Activated T-helper 2 cell treated with anti-CD3 and anti-CD28 coated beads, Interferon-gamma antibody, Interleukin-2, Interleukin-4, amounts not matched to agents 10 μg/mL and 5 μg/mL and 100 μg/mL, durations not matched to agents 14 hours and 24 hours and 36 hours (primary cell): Measurements from ENCODE around the gene HES7. TPM values are rescaled to one million over a fixed set of nuclear protein-coding genes. Genes with fewer than 3 reads are reported as not detected.
A peak's percentile ranks its signal among the peaks of the same experiment; 100 is the strongest.

Experiments
- DNase-seq: peaks from one replicate; pipeline ENCODE4 v3.0.0; 2021; ENCODE audit warnings: low spot score
- H3K27ac Mint-ChIP-seq: one replicate; pipeline ENCODE4 v1.8.0; 2021; ENCODE audit warnings: mixed read lengths
- H3K27me3 Mint-ChIP-seq: one replicate; pipeline ENCODE4 v1.8.0; 2021; ENCODE audit warnings: low read depth, mixed read lengths
- H3K36me3 Mint-ChIP-seq: one replicate; pipeline ENCODE4 v1.8.0; 2021; ENCODE audit warnings: low read depth, mixed read lengths
- H3K4me1 Mint-ChIP-seq: one replicate; pipeline ENCODE4 v1.8.0; 2021; ENCODE audit warnings: low read depth, mixed read lengths
- H3K4me3 Mint-ChIP-seq: one replicate; pipeline ENCODE4 v1.8.0; 2021; ENCODE audit warnings: low read depth, mild to moderate bottlenecking, moderate library complexity, mixed read lengths
- H3K9me3 Mint-ChIP-seq: one replicate; pipeline ENCODE4 v1.8.0; 2021; ENCODE audit warnings: mixed read lengths
- intact Hi-C: fragments of 100-400 bp; cut with micrococcal nuclease; formaldehyde crosslinking; loops from one replicate; pipeline ENCODE4 v1.15.1; 2023
- total RNA-seq: library from RNA; stranded (reverse); gene quantifications from 2 replicates; pipeline ENCODE4 v1.2.3, GENCODE V29; 2022

Gene HES7
- total RNA-seq, 1 donor from 2014 or later: 2.4 TPM

GRCh38 chr17:8144401-8145231, 20.7 kb upstream of the HES7 start:
- H3K9me3 Mint-ChIP-seq: no peaks in the 10 kb centered on the region
- no peaks in the 10 kb centered on the region for H3K27me3 Mint-ChIP-seq
- peaks cover 66% of the 10 kb centered on the region for H3K36me3 Mint-ChIP-seq
- H3K4me1 Mint-ChIP-seq: no peaks in the 10 kb centered on the region
- H3K4me3 Mint-ChIP-seq: no peak overlapping the region
- intact Hi-C loops: no loop called here
- no peak for DNase-seq
- H3K27ac Mint-ChIP-seq: no peak overlapping the region

DNA sequence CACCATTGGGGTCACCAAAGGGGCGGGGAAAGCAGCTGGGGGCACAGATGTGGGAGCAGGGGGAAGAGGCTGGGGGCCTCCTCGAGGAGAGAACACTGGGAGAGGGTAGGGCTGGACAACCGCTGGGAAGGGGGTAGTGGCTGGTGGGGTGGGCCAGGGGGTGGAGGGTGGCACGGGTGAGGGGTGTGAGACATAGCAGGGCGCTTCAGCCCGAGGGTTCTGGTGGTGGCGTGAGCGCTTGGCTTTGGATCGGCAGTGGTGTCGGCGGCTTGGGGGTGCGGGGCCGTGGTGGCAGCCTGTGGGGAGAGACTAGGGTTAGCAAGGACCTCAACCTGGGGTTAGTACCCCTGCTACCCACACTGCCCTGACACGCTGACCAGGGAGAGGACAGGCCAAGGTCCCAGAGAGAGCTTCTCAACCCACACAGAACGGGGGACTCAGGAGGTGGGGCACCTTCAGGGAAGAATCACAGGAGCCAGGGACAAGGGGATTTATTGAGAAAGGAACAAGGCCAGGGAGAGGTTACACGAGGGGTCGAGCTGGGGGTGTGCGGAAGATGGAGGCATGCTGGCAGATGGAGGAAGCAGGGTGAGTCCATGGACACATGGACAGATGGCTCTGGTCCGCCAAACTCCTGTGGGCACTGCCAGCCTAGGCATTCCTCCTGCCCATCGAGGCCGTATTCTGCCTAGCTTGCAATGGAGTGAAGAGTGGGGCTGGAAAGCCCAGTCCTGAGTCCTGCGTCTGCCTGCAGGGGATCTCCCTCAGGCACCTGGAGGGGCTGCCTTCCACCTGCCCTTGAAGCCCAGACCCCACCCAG, 19.9 kb upstream of the HES7 start:
- intact Hi-C loops: no loop called here
- no peak for DNase-seq
- Mint-ChIP-seq H3K4me3 (no peak overlapping the region), H3K4me1 (no peaks in the 10 kb centered on the region), H3K27ac (no peak overlapping the region), H3K27me3 (no peaks in the 10 kb centered on the region), H3K9me3 (no peaks in the 10 kb centered on the region), H3K36me3 (peaks cover 61% of the 10 kb centered on the region)

DNA sequence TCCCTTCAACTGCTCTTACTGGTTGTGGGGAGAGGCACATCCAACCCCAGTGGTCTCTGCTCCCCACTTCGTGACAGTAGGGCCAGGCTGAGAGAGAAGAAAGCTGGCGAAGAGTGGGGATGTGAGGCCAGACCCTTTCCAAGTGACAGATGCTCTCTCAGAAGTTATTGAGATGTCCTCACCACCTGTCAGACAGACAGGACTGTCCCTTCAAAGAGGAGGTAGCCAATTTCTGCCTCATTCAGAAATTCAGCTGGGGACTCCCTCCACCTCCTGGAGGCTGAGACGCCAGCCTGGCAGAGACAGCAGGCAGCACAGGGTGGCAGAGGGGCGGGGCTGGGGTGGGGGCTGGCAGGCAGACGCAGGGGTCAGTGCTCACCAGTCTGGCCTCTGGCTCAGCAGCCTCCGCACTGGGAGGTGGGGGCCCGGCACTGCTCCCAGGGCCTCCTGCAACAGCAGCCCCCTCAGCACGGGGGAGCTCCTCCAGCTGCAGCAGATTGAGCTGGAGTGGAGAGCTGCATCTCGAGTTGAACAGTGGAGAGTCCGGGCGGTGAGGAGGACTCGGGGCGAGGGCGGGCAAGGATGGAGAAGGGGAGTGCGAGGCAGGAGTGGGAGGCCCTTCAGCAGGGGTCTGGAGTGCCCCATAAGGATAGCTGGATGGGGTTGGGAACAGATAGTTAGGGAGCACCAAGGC, 19.1 kb upstream of the HES7 start:
- Mint-ChIP-seq H3K4me3 (no peak overlapping the region), H3K36me3 (peaks cover 54% of the 10 kb centered on the region), H3K4me1 (no peaks in the 10 kb centered on the region), H3K9me3 (no peaks in the 10 kb centered on the region), H3K27me3 (no peaks in the 10 kb centered on the region), H3K27ac (no peak overlapping the region)
- intact Hi-C loops: no loop called here
- DNase-seq: no peak

- no peak for DNase-seq
- Mint-ChIP-seq H3K4me3 (no peak overlapping the region), H3K27ac (no peak overlapping the region), H3K27me3 (no peaks in the 10 kb centered on the region), H3K36me3 (peaks cover 49% of the 10 kb centered on the region), H3K9me3 (no peaks in the 10 kb centered on the region), H3K4me1 (no peaks in the 10 kb centered on the region)
- intact Hi-C loops: no loop called here
Measured at GRCh38 chr17:8142158-8142886, 18.4 kb upstream of the HES7 start.

GRCh38 chr17:8141741-8142140, 17.8 kb upstream of the HES7 start:
- DNase-seq: no peak
- peaks cover 1% of the 10 kb centered on the region for H3K27me3 Mint-ChIP-seq
- H3K4me1 Mint-ChIP-seq: peaks cover under 1% of the 10 kb centered on the region
- no peak overlapping the region for H3K4me3 Mint-ChIP-seq
- H3K36me3 Mint-ChIP-seq: peaks cover 45% of the 10 kb centered on the region
- intact Hi-C loops: no loop called here
- H3K27ac Mint-ChIP-seq: peak overlapping the region; percentile 29
- H3K9me3 Mint-ChIP-seq: no peaks in the 10 kb centered on the region

DNA sequence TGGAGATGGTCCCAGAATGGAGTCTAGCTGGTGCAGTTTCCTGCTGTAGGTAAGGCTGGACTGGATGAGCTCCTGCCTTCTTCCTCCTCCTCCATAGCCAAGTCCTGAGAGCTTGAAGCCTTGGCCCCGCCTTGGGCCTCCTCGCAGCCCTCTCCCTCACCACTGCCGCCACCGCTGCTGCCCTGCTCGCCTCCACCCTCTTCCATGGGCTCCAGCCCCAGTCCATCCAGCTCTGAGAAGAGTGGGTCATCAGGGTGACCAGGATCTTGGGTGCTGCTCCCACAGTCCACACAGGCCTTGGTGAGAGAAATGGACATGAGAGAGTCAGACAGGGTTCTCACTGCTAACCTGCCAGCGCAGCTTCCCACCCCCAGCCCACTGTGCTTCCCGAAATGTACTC, 17.1 kb upstream of the HES7 start:
- no peak for DNase-seq
- no peak overlapping the region for H3K4me3 Mint-ChIP-seq
- no peak overlapping the region for H3K27ac Mint-ChIP-seq
- peaks cover 2% of the 10 kb centered on the region for H3K4me1 Mint-ChIP-seq
- H3K36me3 Mint-ChIP-seq: peaks cover 38% of the 10 kb centered on the region
- no peaks in the 10 kb centered on the region for H3K9me3 Mint-ChIP-seq
- intact Hi-C loops: no loop called here
- peaks cover 2% of the 10 kb centered on the region for H3K27me3 Mint-ChIP-seq

DNA sequence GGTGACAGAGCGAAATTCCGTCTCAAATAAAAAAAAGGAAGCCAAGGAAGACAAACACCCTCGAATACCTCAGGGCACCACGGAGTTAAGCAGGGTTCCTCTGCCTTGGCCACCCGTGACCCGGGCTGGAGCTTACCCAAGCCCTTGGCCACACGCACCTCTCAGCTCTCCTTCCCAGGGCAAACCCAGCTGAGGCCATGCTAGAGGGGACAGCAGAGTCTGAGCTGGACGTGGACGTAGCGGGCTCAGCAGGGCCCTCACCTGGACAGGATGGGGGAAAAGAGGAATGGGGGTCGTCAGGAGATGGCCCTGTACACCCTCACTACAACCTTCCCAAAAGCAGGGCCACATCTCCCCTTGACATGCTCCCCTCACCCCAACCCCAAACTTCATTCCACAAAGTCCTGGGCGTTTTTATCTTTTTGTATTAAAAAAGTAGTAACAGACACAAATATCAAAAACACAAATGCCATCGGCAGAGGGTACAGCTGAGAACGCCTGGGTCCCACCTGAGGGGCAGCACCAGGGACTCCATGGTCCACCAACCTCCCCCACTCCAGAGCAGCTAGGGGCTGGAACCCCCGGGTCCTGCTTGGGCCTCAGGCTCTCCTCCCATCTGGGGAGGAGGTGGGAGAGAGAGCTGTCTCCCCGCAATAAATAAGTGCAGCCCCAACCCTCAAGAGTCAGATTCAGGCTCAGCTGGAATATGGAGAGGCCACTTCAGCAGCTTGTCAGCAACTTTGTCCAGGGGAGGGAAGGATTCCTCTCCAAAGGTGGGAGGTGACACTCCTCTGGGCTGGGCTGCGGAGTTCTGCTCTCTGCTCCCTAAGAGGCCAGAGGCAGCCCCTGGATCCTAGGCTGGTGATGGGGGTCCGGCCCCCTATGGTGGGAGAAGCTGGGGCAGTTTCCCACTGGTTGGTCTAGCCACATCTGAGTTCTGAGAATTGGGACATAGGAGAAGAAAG, 16.4 kb upstream of the HES7 start:
- H3K9me3 Mint-ChIP-seq: no peaks in the 10 kb centered on the region
- peaks cover 32% of the 10 kb centered on the region for H3K36me3 Mint-ChIP-seq
- no peak overlapping the region for H3K4me3 Mint-ChIP-seq
- H3K27me3 Mint-ChIP-seq: peaks cover 2% of the 10 kb centered on the region
- peak overlapping the region; percentile 12 for H3K27ac Mint-ChIP-seq
- DNase-seq: no peak
- intact Hi-C loops: no loop called here
- peaks cover 2% of the 10 kb centered on the region for H3K4me1 Mint-ChIP-seq

GRCh38 chr17:8138672-8139371, 14.9 kb upstream of the HES7 start:
- peak; percentile 97 for DNase-seq
- H3K27me3 Mint-ChIP-seq: peaks cover 5% of the 10 kb centered on the region
- peaks cover 19% of the 10 kb centered on the region for H3K36me3 Mint-ChIP-seq
- H3K4me3 Mint-ChIP-seq: no peak overlapping the region
- intact Hi-C loops: loop anchor here (1.0 kb wide), 7 partner anchors 12 to 156 kb away; partner anchors contain the start of gene SLC25A35
- H3K9me3 Mint-ChIP-seq: no peaks in the 10 kb centered on the region
- no peak overlapping the region for H3K27ac Mint-ChIP-seq
- H3K4me1 Mint-ChIP-seq: peaks cover 2% of the 10 kb centered on the region

DNA sequence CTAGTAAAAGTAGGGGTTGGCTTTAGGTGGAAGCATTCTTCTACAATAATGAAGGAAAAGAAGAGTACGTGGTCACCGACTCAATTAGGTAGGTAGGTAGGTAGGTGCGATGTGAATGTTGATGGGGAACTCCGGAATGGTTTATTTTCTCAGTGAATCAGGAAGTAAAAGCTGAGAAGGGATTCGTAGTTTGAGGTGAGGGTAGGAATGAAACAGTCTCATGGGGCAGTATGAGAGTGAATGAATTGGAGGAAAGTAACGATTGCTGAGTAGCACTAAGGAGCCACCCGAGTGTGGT, 14.4 kb upstream of the HES7 start:
- H3K4me3 Mint-ChIP-seq: no peak overlapping the region
- peaks cover 5% of the 10 kb centered on the region for H3K27me3 Mint-ChIP-seq
- DNase-seq: no peak
- intact Hi-C loops: loop anchor here (1.0 kb wide), 2 partner anchors 12 to 157 kb away; partner anchors contain the start of gene SLC25A35
- no peaks in the 10 kb centered on the region for H3K9me3 Mint-ChIP-seq
- peaks cover 2% of the 10 kb centered on the region for H3K4me1 Mint-ChIP-seq
- H3K27ac Mint-ChIP-seq: no peak overlapping the region
- H3K36me3 Mint-ChIP-seq: peaks cover 14% of the 10 kb centered on the region

GRCh38 chr17:8137645-8138373, 13.9 kb upstream of the HES7 start:
- no peak for DNase-seq
- no peak overlapping the region for H3K27ac Mint-ChIP-seq
- no peak overlapping the region for H3K4me3 Mint-ChIP-seq
- intact Hi-C loops: loop anchor here (1.0 kb wide), 2 partner anchors 12 to 157 kb away; partner anchors contain the start of gene SLC25A35
- H3K4me1 Mint-ChIP-seq: peaks cover 2% of the 10 kb centered on the region
- H3K9me3 Mint-ChIP-seq: no peaks in the 10 kb centered on the region
- H3K36me3 Mint-ChIP-seq: peaks cover 14% of the 10 kb centered on the region
- peaks cover 5% of the 10 kb centered on the region for H3K27me3 Mint-ChIP-seq

DNA sequence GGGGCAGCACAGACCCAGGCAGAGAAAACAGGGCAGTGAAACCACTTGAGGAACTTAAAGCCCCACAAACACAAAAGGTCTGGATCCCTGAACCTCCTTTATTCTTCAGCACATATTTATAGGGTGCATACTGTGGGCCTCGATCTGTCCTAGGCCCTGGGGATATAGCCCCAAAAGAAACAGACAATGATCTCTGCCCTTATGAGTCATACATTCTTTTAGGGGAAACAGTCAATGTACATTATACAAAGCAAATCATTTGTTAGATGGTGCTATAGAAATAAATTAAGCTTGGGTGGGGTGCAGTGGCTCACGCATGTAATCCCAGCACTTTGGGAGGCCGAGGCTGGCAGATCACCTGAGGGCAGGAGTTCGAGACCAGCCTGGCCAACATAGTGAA, 10.0 kb upstream of the HES7 start:
- Mint-ChIP-seq H3K27ac (no peak overlapping the region), H3K27me3 (peaks cover 19% of the 10 kb centered on the region), H3K4me3 (no peak overlapping the region), H3K36me3 (no peaks in the 10 kb centered on the region), H3K4me1 (peaks cover 5% of the 10 kb centered on the region), H3K9me3 (no peaks in the 10 kb centered on the region)
- intact Hi-C loops: no loop called here
- DNase-seq: no peak
